Neural cell (in vitro differentiated cells): ENCODE measurements around the gene SOX4. TPM values are rescaled to one million over a fixed set of nuclear protein-coding genes. Genes with fewer than 3 reads are reported as not detected.

Source experiments
- H2AFZ ChIP-seq: fragments of 200-600, 300-800 bp; sonication (generic), shearing (Covaris generic); 2 replicates; pipeline ENCODE4 v1.6.0; 2014; ENCODE audit warnings: low read depth, mild to moderate bottlenecking, antibody characterized with exemption, low read length, moderate library complexity
- H3F3A ChIP-seq: fragments of 200-600 bp; shearing (Covaris generic); 2 replicates; pipeline ENCODE4 v1.6.1; 2016; ENCODE audit warnings: mild to moderate bottlenecking, moderate library complexity, mixed read lengths, antibody characterized with exemption, low read length; ENCODE audit not compliant: insufficient read depth, poor library complexity, severe bottlenecking
- H3K27ac ChIP-seq: fragments of 200-600, 300-800 bp; sonication (generic), shearing (Covaris generic); 2 replicates; pipeline ENCODE4 v1.5.1; 2014; ENCODE audit warnings: mild to moderate bottlenecking, low read length, moderate library complexity
- H3K27me3 ChIP-seq: fragments of 300-800, 200-600 bp; sonication (generic), shearing (Covaris generic); 2 replicates; pipeline ENCODE4 v1.6.0; 2014; ENCODE audit warnings: mild to moderate bottlenecking, low read depth, low read length, moderate library complexity; ENCODE audit not compliant: insufficient read depth
- H3K36me3 ChIP-seq: fragments of 300-800, 200-600 bp; sonication (generic), shearing (Covaris generic); 2 replicates; pipeline ENCODE4 v1.5.1; 2014; ENCODE audit warnings: mild to moderate bottlenecking, antibody characterized with exemption, low read length, moderate library complexity; ENCODE audit not compliant: insufficient read depth
- H3K4me2 ChIP-seq: fragments of 300-800, 200-600 bp; sonication (generic), shearing (Covaris generic); 2 replicates; pipeline ENCODE4 v1.6.0; 2014; ENCODE audit warnings: mild to moderate bottlenecking, low read length
- H3K4me3 ChIP-seq: fragments of 300-800, 200-600 bp; sonication (generic), shearing (Covaris generic); 2 replicates; pipeline ENCODE4 v1.5.1; 2014; ENCODE audit warnings: mild to moderate bottlenecking, low read length, moderate library complexity
- H3K79me2 ChIP-seq: fragments of 200-600 bp; shearing (Covaris generic); replicated peaks from 2 replicates; pipeline ENCODE4 v1.6.0; 2014; ENCODE audit warnings: mild to moderate bottlenecking, low read length, moderate library complexity; ENCODE audit not compliant: insufficient read depth
- H3K9ac ChIP-seq: fragments of 300-800, 200-600 bp; sonication (generic), shearing (Covaris generic); 2 replicates; pipeline ENCODE4 v1.6.1; 2016; ENCODE audit warnings: mild to moderate bottlenecking, low read length, mixed read lengths
- H3K9me2 ChIP-seq: fragments of 200-600 bp; shearing (Covaris generic); 2 replicates; pipeline ENCODE4 v1.6.1; 2016; ENCODE audit warnings: mild to moderate bottlenecking, low read length, mixed read lengths; ENCODE audit not compliant: insufficient read depth
- H3K9me3 ChIP-seq: fragments of 200-600, 300-800 bp; sonication (generic), shearing (Covaris generic); 2 replicates; pipeline ENCODE4 v1.6.1; 2016; ENCODE audit warnings: mild to moderate bottlenecking, mixed run types, low read length, moderate library complexity, mixed read lengths
- H4K20me1 ChIP-seq: fragments of 200-600 bp; shearing (Covaris generic); 2 replicates; pipeline ENCODE4 v1.6.1; 2016; ENCODE audit warnings: mild to moderate bottlenecking, mixed run types; ENCODE audit not compliant: insufficient read depth
- EP300 ChIP-seq: fragments of 450-650 bp; conservative IDR thresholded peaks from 2 replicates; pipeline ENCODE4 v1.6.1; 2014; ENCODE audit warnings: antibody characterized with exemption, mild to moderate bottlenecking, moderate library complexity; ENCODE audit not compliant: poor library complexity, severe bottlenecking
- EZH2 ChIP-seq: fragments of 200-600, 300-800 bp; shearing (Covaris generic), sonication (generic); IDR thresholded peaks from 2 replicates; pipeline ENCODE4 v1.6.1; 2014; ENCODE audit warnings: antibody characterized with exemption, low read length, borderline replicate concordance, mild to moderate bottlenecking; ENCODE audit not compliant: insufficient read depth, poor library complexity, severe bottlenecking
- MXI1 ChIP-seq: fragments of 450-650 bp; conservative IDR thresholded peaks from 2 replicates; pipeline ENCODE4 v1.6.1; 2014; ENCODE audit warnings: antibody characterized with exemption, mild to moderate bottlenecking; ENCODE audit not compliant: poor library complexity, severe bottlenecking
- POLR2AphosphoS5 ChIP-seq: IDR thresholded peaks from 2 replicates; pipeline ENCODE4 v1.6.1; 2012
- RAD21 ChIP-seq: fragments of 450-650 bp; conservative IDR thresholded peaks from 2 replicates; pipeline ENCODE4 v1.6.1; 2014; ENCODE audit warnings: antibody characterized with exemption, mild to moderate bottlenecking, moderate library complexity
- SMC3 ChIP-seq: fragments of 450-650 bp; conservative IDR thresholded peaks from 2 replicates; pipeline ENCODE4 v1.6.1; 2014; ENCODE audit warnings: antibody characterized with exemption, mild to moderate bottlenecking, moderate library complexity; ENCODE audit not compliant: poor library complexity
- TAF1 ChIP-seq: IDR thresholded peaks from 2 replicates; pipeline ENCODE4 v1.6.1; 2012; ENCODE audit warnings: low read depth
- polyA plus RNA-seq: library from polyadenylated mRNA; depleted of rRNA; stranded (reverse); fragments of >200 nt; gene quantifications from 2 replicates; pipeline ENCODE4 v1.2.3, GENCODE V29; 2014
- TF ChIP-seq, protein P1 (sequence below): fragments of 450-650 bp; IDR thresholded peaks from 2 replicates; pipeline ENCODE4 v1.5.1; 2014; ENCODE audit warnings: antibody characterized with exemption, mild to moderate bottlenecking, moderate library complexity; ENCODE audit not compliant: poor library complexity, severe bottlenecking
- TF ChIP-seq, protein P2 (sequence below): IDR thresholded peaks from 2 replicates; pipeline ENCODE4 v1.6.1; 2012; ENCODE audit warnings: borderline replicate concordance

Gene SOX4
- polyA plus RNA-seq, 1 donor from 2014 or later, result 394 TPM

DNA sequence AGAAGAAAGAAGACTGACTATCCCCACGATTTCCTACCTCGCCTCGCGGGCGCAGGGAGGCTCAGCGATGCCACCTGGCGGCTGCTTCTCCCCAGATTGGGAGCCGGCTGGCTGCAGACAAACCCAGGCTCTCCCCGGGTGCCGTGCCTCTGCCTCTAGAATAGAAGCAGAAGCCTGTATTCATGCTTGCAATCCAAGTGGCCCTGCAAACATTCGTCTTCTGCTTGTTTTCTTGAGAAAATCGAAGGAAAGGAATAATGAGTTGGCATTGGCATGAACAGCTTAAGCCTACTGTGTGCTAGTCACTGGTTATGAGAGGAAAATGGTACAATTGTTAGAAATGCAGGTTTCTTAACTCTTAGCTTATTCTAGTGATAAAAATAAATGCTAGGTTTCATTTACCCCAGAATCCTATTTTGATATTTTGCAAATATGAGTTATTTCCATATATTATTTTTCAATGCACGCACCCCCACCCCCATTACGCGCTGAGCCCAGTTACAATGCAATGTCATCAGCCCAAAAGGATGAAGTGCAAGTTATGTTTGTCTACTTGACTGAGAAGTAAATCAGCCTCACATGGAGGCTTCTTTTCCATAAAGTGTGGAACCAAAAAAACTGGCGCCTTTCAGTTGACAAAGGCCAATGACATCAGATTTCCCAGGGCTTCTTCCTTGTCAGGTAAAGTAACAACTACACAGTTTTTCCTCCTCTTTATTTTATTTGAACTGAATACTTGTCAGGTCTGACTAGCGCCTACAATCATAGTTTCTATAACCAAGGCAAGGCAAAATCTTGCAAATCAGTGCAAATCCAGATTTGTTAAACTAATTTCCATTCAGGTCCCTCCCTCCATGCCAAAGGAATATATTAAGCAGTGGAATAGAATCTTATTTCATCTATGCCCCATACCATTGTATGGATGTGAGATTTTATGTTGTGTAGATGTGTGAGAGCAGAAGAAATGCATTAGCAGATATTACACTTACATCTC lies 3.9 kb upstream of the SOX4 start:
- TF ChIP-seq MXI1 (peak; percentile 28), POLR2AphosphoS5 (peak; percentile 71), TAF1 (no peak), SMC3 (peak; percentile 100), EZH2 (no peak), RAD21 (peak; percentile 97), EP300 (peak; percentile 8)
- TF ChIP-seq, protein P1, sequence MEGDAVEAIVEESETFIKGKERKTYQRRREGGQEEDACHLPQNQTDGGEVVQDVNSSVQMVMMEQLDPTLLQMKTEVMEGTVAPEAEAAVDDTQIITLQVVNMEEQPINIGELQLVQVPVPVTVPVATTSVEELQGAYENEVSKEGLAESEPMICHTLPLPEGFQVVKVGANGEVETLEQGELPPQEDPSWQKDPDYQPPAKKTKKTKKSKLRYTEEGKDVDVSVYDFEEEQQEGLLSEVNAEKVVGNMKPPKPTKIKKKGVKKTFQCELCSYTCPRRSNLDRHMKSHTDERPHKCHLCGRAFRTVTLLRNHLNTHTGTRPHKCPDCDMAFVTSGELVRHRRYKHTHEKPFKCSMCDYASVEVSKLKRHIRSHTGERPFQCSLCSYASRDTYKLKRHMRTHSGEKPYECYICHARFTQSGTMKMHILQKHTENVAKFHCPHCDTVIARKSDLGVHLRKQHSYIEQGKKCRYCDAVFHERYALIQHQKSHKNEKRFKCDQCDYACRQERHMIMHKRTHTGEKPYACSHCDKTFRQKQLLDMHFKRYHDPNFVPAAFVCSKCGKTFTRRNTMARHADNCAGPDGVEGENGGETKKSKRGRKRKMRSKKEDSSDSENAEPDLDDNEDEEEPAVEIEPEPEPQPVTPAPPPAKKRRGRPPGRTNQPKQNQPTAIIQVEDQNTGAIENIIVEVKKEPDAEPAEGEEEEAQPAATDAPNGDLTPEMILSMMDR, result peak; percentile 96
- TF ChIP-seq, protein P2, sequence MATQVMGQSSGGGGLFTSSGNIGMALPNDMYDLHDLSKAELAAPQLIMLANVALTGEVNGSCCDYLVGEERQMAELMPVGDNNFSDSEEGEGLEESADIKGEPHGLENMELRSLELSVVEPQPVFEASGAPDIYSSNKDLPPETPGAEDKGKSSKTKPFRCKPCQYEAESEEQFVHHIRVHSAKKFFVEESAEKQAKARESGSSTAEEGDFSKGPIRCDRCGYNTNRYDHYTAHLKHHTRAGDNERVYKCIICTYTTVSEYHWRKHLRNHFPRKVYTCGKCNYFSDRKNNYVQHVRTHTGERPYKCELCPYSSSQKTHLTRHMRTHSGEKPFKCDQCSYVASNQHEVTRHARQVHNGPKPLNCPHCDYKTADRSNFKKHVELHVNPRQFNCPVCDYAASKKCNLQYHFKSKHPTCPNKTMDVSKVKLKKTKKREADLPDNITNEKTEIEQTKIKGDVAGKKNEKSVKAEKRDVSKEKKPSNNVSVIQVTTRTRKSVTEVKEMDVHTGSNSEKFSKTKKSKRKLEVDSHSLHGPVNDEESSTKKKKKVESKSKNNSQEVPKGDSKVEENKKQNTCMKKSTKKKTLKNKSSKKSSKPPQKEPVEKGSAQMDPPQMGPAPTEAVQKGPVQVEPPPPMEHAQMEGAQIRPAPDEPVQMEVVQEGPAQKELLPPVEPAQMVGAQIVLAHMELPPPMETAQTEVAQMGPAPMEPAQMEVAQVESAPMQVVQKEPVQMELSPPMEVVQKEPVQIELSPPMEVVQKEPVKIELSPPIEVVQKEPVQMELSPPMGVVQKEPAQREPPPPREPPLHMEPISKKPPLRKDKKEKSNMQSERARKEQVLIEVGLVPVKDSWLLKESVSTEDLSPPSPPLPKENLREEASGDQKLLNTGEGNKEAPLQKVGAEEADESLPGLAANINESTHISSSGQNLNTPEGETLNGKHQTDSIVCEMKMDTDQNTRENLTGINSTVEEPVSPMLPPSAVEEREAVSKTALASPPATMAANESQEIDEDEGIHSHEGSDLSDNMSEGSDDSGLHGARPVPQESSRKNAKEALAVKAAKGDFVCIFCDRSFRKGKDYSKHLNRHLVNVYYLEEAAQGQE, result no peak
- Histone ChIP-seq H3K9ac (peak overlapping the region; percentile 100), H3K27ac (peak overlapping the region; percentile 100), H3K4me3 (peak overlapping the region; percentile 77), H3K36me3 (no peaks in the 10 kb centered on the region), H3K27me3 (no peaks in the 10 kb centered on the region), H3K4me2 (peak overlapping the region; percentile 73), H3F3A (peaks cover 14% of the 10 kb centered on the region), H3K79me2 (peaks cover 33% of the 10 kb centered on the region), H2AFZ (no peak overlapping the region), H3K9me3 (no peaks in the 10 kb centered on the region), H3K9me2 (no peaks in the 10 kb centered on the region), H4K20me1 (peaks cover 10% of the 10 kb centered on the region)

DNA sequence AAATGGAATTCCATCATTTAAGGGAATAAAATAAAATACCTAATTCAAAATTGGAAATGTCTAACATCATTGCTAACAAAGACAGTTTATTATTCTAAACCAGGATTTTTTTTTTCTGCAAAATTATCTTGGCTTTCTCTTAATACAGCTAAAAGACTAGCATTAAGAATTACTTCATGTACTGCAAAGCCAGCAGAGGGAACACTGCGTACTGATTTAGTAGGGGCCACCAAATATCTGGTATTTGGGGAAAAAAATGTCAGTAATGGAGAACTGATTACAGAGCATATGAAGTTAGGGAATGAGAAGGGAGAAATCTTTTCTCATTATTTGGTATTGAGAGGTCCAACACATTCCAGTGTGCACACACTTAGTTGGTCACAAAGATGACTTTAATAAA lies 3.2 kb upstream of the SOX4 start:
- H3K9ac ChIP-seq, result peak overlapping the region; percentile 100
- H3K4me2 ChIP-seq, result peak overlapping the region; percentile 6
- H3K36me3 ChIP-seq, result no peaks in the 10 kb centered on the region
- H3K27me3 ChIP-seq, result no peaks in the 10 kb centered on the region
- no peaks in the 10 kb centered on the region for H3K9me3 ChIP-seq
- TF ChIP-seq RAD21, result peak; percentile 31
- TF ChIP-seq, protein P2, result no peak
- TF ChIP-seq, protein P1, result peak; percentile 39
- no peak overlapping the region for H2AFZ ChIP-seq
- H3K79me2 ChIP-seq, result peaks cover 37% of the 10 kb centered on the region
- H3F3A ChIP-seq, result peaks cover 14% of the 10 kb centered on the region
- peak overlapping the region; percentile 77 for H3K4me3 ChIP-seq
- H3K27ac ChIP-seq, result peak overlapping the region; percentile 100
- H4K20me1 ChIP-seq, result peaks cover 13% of the 10 kb centered on the region
- H3K9me2 ChIP-seq, result no peaks in the 10 kb centered on the region
